Limb (tissue), 2 donors: ENCODE data around the gene MED22.

Experiments
- DNase-seq, 2 donors: peaks; one replicate each; pipeline ENCODE4 v3.0.0-alpha.2; 2016; ENCODE audit errors: extremely low spot score in 2 of 2

Gene MED22

DNA sequence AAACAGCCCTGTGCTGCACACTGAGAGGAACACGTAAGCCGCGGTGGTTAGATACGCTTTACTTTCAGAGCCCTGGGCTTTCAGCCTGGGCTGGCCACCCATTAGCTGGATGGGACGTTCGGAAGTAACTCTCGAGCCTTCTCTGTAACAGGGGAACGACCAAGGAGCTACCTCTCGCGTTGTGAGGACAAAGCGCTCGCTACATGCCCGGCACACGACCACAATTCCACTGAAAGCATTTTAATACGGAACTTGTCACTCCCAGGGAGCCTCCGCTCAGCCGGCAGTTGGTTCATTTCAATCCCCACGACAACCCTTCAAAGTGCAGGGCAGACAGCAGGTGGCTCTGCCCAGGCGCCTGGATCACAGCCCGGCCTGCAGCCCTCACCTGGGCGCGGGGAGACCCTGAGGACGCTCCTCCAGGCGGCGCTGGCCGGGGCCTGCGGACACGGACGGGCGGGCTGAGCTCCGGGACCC is 8.0 kb upstream of the MED22 start:
- no peak for DNase-seq

DNA sequence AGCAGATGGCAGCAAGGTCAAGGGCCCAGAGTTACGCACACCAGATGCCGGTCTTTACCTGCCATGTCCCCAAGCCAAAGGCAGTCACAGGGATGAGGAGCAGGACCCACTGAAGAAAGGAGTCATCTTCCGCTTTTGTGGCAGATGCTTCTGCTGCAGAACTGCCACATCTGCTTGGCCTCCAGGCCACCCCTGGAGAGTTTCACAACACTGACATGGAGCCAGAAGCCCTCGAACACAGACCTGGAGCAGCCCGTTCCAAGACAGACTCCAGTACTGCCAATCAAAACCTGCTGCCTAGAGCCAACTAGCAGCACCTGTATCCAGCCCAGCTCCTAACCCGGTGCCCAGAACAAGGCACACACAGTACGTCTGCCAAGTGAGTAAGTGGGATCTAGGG is 6.8 kb upstream of the MED22 start:
- DNase-seq = no peak

DNA sequence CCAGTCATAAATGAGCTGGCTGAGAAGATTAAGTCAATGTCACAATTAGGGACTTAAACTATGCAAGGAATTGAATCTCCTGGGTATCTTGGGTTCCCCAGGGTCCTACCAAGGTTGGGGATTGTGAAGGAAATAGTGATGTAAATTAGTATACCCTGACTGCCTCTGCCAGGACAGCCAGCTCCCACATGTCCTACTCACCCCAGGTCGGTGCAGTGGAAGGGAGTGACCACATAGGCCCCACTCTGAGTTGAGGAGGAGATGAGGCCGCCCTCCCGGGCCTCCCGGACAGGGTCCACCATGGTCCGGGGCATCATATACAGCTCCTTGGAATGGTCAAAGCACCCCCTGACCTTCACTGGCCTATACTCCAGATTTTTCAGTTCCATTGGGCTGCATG is 5.6 kb upstream of the MED22 start:
- DNase-seq = no peak

DNA sequence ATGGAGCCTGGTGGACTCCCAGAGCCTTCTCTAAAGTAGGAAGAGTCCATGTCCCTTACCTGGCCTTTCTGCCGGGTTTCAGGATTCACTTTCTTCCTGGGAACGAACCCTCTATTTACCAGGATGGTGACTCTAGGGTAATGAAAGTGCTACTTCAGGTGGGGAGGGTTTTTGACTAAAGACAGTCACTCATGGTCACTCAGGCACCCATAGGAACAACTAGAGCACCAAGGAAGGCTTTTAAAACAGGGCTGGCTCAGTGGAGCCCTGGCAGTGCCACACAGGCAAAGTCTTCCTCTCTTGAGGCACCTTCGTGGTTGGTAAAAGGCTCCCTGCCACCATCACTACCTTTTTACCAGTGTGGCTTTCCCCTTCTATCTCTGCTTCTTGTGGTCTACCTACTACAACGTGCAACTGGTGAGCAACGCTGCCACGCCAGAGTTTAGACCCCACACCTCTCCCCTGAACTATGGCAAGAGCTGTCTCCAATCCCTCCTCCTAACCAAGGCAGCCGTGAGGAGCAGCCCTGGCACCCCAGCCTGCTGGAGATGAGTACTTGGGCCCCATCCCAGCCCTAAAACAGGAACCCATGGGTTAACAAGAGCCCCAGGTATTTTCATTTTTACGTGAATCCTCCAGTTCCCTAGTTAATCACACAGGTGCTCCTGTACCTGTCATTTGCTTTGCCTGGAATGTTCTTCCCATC is 4.9 kb upstream of the MED22 start:
- no peak for DNase-seq

DNA sequence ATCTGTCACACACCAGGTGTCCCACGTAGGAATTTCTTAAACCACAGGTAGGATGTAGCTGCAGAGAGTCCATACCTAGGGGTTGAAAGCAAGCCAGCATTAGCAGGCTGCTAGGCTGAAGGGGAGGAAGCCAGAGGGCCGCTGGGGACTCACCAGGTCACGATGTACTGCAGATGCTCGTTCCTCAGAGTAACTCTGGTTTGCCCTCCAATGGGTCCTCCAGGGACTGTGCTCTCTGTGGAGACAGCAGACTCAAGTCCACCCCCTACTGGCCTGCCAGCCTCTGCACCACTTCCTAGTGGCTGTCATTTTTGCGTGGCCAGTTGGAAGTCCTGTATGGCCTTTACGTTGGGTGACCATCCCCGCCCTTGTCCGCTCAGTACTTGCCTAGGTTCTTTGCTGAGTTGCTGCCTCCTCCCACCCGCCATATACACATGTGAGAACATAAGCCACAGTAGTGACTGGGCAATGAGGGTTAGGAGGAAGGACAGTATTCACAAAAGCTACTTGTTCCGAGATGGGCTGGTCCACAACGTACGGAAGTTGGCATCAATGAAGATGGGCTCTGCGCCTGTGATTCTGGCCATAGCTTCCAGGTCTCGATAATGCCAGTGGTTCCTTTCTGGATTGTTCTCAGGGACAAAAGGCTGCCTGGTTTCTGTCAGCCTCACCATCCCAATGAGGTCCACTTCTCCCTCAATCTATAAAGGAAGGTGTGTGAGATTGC is 4.1 kb upstream of the MED22 start:
- DNase-seq = no peak

DNA sequence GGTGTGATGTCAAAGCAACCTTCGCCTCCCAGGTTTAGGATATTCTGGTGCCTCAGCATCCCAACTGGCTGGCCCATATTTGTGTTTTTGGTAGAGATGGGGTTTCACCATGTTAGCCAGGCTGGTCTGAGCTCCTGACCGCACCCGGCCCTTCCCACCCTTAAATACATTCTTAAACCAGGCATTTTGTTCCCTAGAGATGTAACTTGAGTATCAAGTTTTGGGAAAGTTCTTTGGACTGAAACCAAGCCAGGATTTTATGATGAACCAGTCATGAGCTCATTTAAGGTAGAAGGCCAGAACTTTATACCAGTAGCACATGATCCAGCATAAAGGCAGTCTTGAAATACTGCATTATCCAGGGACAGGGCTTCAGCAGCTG is 3.6 kb upstream of the MED22 start:
- DNase-seq = no peak

DNA sequence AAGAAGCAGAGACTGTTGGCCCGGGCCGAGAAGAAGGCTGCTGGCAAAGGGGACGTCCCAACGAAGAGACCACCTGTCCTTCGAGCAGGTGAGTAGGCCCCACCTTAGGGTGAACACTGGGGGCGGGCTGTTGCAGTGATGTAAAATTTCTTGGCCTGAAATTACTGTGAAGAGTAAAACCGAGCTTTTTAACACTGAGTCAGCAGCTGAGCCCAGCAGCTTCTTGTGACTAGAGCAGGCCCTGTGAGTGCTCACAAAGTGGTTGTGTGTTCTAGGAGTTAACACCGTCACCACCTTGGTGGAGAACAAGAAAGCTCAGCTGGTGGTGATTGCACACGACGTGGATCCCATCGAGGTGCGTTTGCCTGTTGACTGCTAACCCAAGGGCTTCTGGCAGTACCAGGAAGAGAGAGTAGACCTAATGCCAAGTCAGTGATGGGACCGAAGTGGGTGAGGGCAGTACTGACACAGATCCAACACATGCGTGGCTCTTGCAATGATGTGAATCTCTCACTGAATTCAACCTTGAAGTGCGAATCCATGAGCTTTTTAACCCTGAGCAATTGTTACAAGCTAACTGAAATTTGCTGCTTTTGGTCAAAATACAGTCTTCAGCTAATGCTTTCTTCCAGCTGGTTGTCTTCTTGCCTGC is 2.2 kb upstream of the MED22 start:
- no peak for DNase-seq

DNA sequence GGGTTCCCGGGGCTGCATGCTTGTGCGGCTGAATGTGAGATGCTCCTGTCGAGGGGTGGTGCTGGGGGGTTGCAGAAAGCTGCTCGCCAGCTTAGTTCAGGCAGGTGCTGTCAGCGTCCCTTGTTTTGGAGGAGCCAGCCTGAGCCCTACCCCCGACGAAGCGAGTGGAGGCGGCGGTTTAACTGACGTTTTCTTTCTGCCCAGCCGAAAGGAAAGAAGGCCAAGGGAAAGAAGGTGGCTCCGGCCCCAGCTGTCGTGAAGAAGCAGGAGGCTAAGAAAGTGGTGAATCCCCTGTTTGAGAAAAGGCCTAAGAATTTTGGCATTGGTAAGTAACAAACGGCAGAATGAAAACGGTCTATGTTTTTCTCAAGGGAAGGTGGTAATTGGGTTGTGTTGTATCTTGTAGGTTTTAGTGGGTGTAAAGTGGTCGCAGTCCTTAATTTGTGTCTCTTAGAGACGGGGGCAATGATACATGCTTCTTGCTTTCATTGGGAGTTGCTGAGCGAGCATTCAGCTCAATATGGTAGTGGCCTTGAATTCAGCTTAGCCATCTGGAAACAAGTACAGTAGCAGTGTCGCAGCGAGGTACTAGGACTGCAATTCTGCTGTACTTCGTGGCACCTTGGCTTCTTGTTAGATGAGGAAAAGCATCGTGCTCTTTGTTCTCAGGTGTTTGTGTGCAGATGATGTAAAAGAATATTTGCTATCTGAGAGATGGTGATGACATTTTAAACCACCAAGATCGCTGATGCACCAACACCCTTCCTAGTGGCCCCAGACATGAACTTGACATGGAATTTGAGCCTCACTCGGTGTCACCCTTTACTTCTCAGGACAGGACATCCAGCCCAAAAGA is 1.0 kb upstream of the MED22 start:
- no peak for DNase-seq

DNA sequence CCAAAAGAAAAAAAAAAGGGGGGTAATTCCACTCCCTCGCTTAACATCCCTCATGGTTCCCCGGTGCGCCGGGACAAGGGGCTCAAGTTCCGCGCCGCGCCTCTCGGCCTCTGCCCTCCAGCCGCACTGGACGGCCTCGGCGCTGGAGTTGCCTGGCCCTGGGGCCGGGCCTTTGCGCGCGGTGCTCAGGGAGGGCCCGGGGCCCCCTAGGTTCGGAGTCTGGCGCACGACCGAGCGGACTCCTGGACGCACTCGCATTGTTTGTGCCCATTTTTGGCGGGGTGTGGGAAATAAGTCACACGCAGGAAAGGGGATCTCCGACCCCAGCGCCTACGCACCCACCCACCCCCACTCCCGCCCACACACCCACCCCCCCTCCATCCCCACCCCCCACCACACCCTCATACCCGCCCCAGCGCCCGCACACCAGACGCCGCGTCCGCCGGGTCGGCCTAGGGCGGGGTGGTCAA is 381 bp downstream of the MED22 start:
- DNase-seq = no peak

DNA sequence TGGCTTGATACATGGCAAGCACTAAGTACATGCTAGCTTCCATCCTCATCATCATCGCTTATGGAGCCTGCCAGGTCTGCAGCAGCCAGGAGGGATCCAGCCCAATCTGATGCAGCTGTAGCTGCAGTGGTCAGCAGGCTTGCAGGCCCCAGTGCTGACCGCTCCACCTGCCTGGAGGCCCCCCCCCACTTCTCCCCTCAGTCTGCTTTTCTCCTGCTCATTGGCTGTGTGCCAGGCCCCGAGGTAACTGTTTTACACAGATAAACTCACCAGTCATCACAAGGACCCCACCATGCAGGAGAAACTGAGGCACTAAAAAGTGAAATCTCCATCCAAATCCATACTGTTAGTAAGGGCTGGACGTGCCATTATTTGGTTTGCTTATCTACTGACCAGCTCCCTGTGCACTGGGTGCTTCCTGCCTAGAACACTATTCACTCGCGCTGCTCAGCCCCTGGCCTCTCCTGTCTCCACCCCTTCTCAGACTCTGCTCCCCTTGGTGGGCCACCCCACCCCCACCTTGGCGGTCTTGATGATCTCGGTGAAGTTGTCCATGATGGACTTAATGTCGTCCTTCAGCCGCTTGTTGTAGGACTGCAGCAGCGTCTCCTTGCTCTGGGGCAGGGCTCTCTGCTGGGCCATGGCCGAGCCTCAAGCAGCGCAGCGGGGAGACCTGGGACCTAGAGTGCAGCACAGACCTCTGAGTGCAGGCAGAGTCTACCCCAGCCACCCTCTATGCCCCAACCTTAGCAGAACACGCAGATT is 1.7 kb downstream of the MED22 start:
- no peak for DNase-seq

DNA sequence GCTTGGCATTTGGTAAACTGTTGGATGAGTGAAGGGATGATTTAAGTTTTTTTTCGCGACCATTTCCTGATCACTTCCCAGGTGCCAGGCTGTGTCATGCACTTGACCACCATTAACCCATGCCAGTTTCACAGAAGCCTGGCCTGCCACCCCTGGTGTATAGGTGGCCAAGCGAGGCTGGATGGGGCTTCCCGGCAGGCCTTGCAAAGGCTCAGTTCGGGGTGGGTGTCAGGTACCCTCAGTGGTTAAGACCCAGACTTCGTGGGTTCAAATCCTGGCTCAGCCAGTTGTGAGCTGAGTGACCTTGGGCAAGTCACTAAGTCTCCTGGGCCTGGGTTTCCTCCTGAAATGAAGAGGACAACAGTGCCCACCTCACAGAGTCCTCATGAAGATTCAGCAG is 2.3 kb downstream of the MED22 start:
- no peak for DNase-seq

DNA sequence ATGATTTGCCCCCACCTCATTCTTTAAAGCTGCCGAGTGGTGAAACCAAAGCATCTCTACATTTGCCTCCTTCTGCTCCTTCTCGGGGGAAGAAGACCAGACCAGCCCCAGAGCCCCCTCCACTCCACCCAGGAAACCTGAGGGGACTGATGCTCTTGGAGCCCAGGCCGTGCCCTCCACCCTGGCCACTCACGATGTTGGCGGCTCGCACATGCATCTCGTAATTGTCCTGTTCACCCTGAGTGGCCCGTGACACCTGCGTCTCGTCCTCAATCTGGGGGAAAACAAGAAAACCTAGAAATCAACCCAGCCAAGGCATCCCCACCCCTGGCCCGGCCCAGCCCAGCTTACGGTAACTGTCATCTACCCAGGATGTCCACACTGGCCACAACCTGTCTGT is 3.0 kb downstream of the MED22 start:
- no peak for DNase-seq

DNA sequence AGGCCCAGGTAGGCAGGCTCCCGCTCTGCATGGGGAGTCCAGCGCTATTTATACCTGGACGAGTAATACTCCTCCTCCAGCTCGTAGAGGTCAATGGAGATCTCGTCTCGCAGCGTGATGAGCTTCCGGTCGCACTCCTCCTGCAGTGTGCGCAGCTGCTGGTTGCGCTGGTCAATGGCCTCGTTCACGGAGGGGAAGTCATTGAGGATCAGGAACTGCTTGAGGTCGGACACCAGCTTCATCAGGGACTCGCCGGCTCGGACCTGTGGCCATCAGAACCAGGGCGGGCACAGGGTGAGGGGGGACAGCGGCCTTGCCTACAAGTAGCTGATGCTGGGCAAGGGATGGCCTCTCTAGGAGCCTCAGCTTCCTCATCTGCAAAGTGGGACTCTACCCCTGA is 3.9 kb downstream of the MED22 start:
- DNase-seq = no peak

DNA sequence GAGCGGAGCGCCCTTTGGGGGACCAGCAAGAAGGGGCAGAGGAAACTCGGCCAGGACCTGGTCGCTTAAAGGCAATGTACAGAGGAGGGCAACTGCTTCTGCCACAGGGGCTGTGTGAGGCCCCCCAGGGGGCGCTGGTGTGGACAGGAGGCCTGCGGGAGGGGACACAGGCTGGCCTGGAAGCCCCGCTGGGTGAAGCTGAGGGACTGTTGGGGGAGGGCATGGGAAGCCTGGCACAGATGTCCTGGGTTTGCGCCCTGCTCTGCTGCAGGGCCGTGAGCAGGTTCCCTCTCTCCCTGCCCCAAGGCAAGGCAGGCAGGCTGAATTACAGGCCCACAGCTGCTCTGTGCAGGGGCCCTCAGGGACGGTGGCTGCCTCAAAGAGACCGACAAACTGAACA is 5.4 kb downstream of the MED22 start:
- DNase-seq = no peak

DNA sequence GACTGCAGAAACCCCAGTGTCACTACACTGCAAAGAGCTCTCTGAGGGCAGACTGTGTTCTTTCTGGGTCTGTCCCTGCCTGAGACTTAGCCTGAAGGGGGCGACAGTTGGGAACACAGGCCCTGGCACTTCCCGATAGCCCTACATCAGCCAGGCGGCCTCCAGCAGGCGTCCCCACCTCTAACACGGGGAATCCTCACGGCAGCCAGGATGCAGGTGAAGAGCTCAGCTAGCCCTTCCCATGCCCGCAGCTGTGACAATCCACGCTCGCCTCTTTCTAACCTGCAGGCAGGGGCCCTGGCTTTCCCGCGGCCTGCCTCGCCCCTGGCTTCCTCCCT is 5.9 kb downstream of the MED22 start:
- DNase-seq = no peak

DNA sequence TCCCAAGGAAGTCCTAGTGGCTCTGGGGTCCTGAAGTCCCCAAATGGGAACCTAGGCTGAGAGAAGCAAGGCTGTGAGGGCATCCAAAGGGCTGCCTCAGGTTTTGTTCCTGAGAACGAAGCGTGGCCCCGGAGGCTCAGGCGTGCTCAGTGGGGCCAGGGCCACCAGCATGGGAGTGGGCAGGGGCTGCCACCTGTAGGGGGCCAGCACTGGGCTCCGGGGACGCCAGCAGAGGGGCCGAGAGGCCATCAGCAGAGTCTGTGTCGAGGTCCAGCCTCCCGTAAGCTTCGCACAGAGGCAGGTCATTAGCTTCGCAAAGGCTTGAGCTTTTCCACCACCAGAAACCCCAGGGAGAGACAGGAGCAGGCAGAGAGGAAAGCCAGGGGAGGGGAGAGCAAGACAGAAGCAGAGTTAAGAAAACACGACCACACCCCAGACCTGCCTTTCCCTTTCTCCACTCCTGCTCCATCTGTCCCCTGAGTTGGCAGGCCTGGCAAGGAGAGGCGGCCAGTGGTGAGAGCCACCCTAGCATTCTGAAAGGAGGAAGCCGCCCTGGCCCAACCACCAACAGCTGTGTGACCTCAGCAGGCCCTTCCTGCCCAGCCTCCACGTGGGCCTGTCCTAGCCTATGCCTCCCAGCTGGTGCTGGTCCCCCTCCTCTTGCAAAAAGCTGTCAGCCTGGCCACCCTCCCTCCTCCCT is 6.4 kb downstream of the MED22 start:
- DNase-seq = no peak

DNA sequence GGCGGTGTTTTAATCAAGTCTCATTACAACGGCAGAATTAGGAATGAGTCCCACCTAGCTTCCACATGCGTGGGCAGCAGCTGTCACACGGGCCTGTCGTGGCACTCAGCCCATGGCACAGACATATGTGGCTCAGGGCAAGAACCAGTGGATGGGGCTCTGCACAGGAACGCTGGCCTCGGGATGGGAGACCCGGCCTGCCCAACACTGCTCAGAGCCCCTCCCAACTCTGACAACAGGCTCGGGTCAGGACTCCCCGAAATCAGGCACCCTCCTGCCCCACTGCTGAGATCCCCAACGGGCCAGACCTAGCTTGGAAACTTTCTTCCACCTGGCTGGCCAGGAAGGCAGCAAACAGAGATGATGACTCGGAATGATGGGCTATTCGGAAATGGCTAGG is 7.0 kb downstream of the MED22 start:
- DNase-seq = no peak

DNA sequence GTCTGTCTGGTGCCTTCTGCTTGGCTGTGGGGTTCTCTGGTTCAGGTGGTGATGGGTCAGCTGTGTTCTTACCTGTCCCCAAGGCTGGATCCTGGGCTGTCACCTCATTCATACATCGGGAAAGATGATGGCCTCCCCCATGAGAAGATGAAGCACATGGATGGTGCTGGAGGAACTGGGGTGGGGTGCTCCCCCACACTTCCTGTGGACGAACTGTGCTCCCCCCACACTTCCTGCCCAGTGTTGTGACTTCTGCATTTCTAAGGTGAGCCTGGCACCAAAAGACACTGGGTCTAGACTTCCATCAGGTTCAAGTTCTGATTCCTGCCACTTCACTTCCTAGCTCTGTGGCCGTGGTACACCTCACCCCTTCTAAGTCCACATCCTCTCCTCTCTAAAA is 7.7 kb downstream of the MED22 start:
- no peak for DNase-seq

DNA sequence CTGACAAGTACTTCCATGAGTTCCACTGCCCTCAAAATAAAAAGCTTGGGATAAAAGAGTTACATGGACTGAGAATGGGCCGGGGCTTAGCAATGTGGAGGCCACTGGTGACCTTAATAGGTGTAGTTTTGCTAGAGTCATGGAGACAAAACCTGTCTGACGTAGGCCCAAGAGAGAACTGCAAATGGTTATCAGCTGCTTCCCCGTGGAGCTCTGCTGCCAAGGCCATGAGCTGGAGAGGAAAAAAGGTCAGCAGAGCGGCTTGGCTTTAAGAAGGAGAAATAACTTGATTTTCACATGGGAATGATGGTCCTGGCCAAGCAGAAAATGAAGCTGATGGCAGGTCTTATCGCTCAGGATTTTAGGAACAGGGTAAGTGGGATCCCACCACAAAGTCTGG is 8.3 kb downstream of the MED22 start:
- no peak for DNase-seq
